OCI-LY1 (cell line): ENCODE data around the gene CD320.

Experiments used
- H2AFZ ChIP-seq: fragments of 200-600 bp; sonication (generic), shearing (Covaris generic); 2 replicates; pipeline ENCODE4 v1.6.0; 2014; ENCODE audit warnings: antibody characterized with exemption, mild to moderate bottlenecking, low read length
- H3F3A ChIP-seq: fragments of 200-600 bp; sonication (generic), shearing (Covaris generic); 2 replicates; pipeline ENCODE4 v1.6.0; 2014; ENCODE audit warnings: mild to moderate bottlenecking, antibody characterized with exemption, low read length, moderate library complexity; ENCODE audit not compliant: insufficient read depth
- H3K27ac ChIP-seq: fragments of 200-600 bp; sonication (generic); 2 replicates; pipeline ENCODE4 v1.5.1; 2014; ENCODE audit warnings: low read length, mixed run types, mild to moderate bottlenecking, low read depth; ENCODE audit not compliant: poor library complexity, severe bottlenecking
- H3K27me3 ChIP-seq: fragments of 200-600 bp; sonication (generic); 2 replicates; pipeline ENCODE4 v1.6.0; 2014; ENCODE audit warnings: antibody characterized with exemption, mild to moderate bottlenecking, low read length, moderate library complexity; ENCODE audit not compliant: insufficient read depth
- H3K36me3 ChIP-seq: fragments of 200-600 bp; sonication (generic); 2 replicates; pipeline ENCODE4 v1.6.1; 2014; ENCODE audit warnings: mild to moderate bottlenecking, antibody characterized with exemption, low read length, moderate library complexity, mixed read lengths; ENCODE audit not compliant: insufficient read depth
- H3K4me1 ChIP-seq: fragments of 200-600 bp; sonication (generic); 2 replicates; pipeline ENCODE4 v1.5.1; 2014; ENCODE audit warnings: mild to moderate bottlenecking, low read length, moderate library complexity; ENCODE audit not compliant: insufficient read depth, severe bottlenecking
- H3K4me2 ChIP-seq: fragments of 200-600 bp; sonication (generic), shearing (Covaris generic); 2 replicates; pipeline ENCODE4 v1.6.1; 2014; ENCODE audit warnings: low read length
- H3K4me3 ChIP-seq: fragments of 200-600 bp; sonication (generic); 2 replicates; pipeline ENCODE4 v1.5.1; 2014; ENCODE audit warnings: low read length, low read depth, mild to moderate bottlenecking, mixed read lengths; ENCODE audit not compliant: poor library complexity, severe bottlenecking
- H3K79me2 ChIP-seq: fragments of 200-600 bp; shearing (Covaris generic); 2 replicates; pipeline ENCODE4 v1.6.1; 2016; ENCODE audit warnings: mixed run types, low read length, mixed read lengths; ENCODE audit not compliant: insufficient read depth
- H3K9ac ChIP-seq: fragments of 200-600 bp; sonication (generic), shearing (Covaris generic); 2 replicates; pipeline ENCODE4 v1.6.1; 2014; ENCODE audit warnings: mild to moderate bottlenecking, low read length, mixed read lengths
- H3K9me2 ChIP-seq: fragments of 200-600 bp; sonication (generic), shearing (Covaris generic); 2 replicates; pipeline ENCODE4 v1.6.1; 2014; ENCODE audit warnings: low read depth, mild to moderate bottlenecking, low read length, mixed read lengths
- H3K9me3 ChIP-seq: fragments of 200-600 bp; shearing (Covaris generic); 2 replicates; pipeline ENCODE4 v1.6.1; 2014; ENCODE audit warnings: low read length, mixed read lengths
- H4K20me1 ChIP-seq: fragments of 200-600 bp; sonication (generic), shearing (Covaris generic); 2 replicates; pipeline ENCODE4 v1.6.0; 2016; ENCODE audit warnings: mild to moderate bottlenecking, low read length; ENCODE audit not compliant: insufficient read depth
- CTCF ChIP-seq: fragments of 200-600 bp; sonication (generic), shearing (Covaris generic); IDR thresholded peaks from 2 replicates; pipeline ENCODE4 v1.5.1; 2017; ENCODE audit warnings: mild to moderate bottlenecking, antibody characterized with exemption, low read length, moderate library complexity, mixed read lengths
- EZH2 ChIP-seq: fragments of 200-600 bp; sonication (generic), shearing (Covaris generic); IDR thresholded peaks from 2 replicates; pipeline ENCODE4 v1.8.0; 2017; ENCODE audit warnings: borderline replicate concordance, mixed run types, mild to moderate bottlenecking, antibody characterized with exemption, low read length, moderate library complexity, mixed read lengths

CD320 gene

GRCh38 chr19:8261881-8262280, 46.3 kb downstream of the CD320 start:
- Histone ChIP-seq H3K27me3 (no peaks in the 10 kb centered on the region), H3K79me2 (no peaks in the 10 kb centered on the region), H3K9ac (no peak overlapping the region), H3K27ac (no peak overlapping the region), H3K36me3 (peaks cover 26% of the 10 kb centered on the region; the same call in 1 of the 2 replicates), H2AFZ (no peak overlapping the region), H3K9me2 (no peaks in the 10 kb centered on the region), H3K4me1 (no peaks in the 10 kb centered on the region), H4K20me1 (no peaks in the 10 kb centered on the region), H3K4me3 (no peak overlapping the region), H3K9me3 (no peaks in the 10 kb centered on the region), H3K4me2 (no peak overlapping the region), H3F3A (no peaks in the 10 kb centered on the region; the same call in 1 of the 2 replicates)
- no peak for TF ChIP-seq EZH2
- no peak for TF ChIP-seq CTCF

- H3K4me3 ChIP-seq, result no peak overlapping the region
- H3K36me3 ChIP-seq, result peaks cover 32% of the 10 kb centered on the region
- no peaks in the 10 kb centered on the region for H3K79me2 ChIP-seq
- H4K20me1 ChIP-seq, result no peaks in the 10 kb centered on the region
- H3F3A ChIP-seq, result no peaks in the 10 kb centered on the region; the same call in 1 of the 2 replicates
- H3K9me3 ChIP-seq, result no peaks in the 10 kb centered on the region
- H3K4me2 ChIP-seq, result no peak overlapping the region
- no peak overlapping the region for H2AFZ ChIP-seq
- no peak overlapping the region for H3K9ac ChIP-seq
- no peaks in the 10 kb centered on the region for H3K9me2 ChIP-seq
- H3K4me1 ChIP-seq, result no peaks in the 10 kb centered on the region
- TF ChIP-seq EZH2, result no peak
- no peak for TF ChIP-seq CTCF
- H3K27ac ChIP-seq, result no peak overlapping the region
- no peaks in the 10 kb centered on the region for H3K27me3 ChIP-seq
These were observed 46.8 kb downstream of the CD320 start for GRCh38 chr19:8261347-8261746.

DNA sequence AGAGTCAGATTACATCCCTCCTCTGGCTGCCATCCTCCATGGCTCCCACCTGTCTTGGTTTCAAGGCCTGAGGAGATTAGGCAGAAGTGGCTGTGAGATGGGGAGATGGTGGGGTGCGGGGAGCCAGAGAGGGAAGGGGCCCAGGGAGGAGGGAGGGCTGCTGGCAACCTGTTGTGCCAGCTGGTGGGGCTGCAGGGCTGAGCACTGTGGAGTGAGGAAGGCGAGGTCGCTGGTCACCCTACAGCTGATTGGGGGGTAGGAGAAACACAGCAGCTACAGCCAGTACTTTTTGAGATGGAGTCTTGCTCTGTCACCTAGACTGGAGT, 48.3 kb downstream of the CD320 start:
- no peak overlapping the region for H3K4me3 ChIP-seq
- no peak overlapping the region for H3K4me2 ChIP-seq

More for the DNA sequence above, 48.3 kb downstream of the CD320 start:
- Histone ChIP-seq H3K27me3 (no peaks in the 10 kb centered on the region), H2AFZ (no peak overlapping the region), H3K36me3 (peaks cover 43% of the 10 kb centered on the region), H3K4me1 (no peaks in the 10 kb centered on the region), H4K20me1 (no peaks in the 10 kb centered on the region), H3K9me2 (no peaks in the 10 kb centered on the region), H3K9me3 (no peaks in the 10 kb centered on the region), H3K27ac (no peak overlapping the region), H3K79me2 (no peaks in the 10 kb centered on the region), H3K9ac (no peak overlapping the region), H3F3A (no peaks in the 10 kb centered on the region)
- TF ChIP-seq EZH2, result no peak
- no peak for TF ChIP-seq CTCF
